GM21825 (cell line): Measurements from ENCODE around the gene NUDC.

ENCODE experiments used
- ATAC-seq: cut with Tn5 transposase; IDR thresholded peaks from one replicate; pipeline ENCODE4 v1.9.1; 2021; ENCODE audit warnings: mild to moderate bottlenecking, moderate library complexity; ENCODE audit not compliant: unreplicated experiment

Gene NUDC

GRCh38 chr1:26950602-26951001, 29.1 kb downstream of the NUDC start:
- ATAC-seq: no peak

- ATAC-seq: no peak
Measured at GRCh38 chr1:26951216-26951615, 29.7 kb downstream of the NUDC start.

- no peak for ATAC-seq
Measured at GRCh38 chr1:26951821-26952497, 30.4 kb downstream of the NUDC start.

- no peak for ATAC-seq
Measured at GRCh38 chr1:26953374-26953773, 31.8 kb downstream of the NUDC start.

DNA sequence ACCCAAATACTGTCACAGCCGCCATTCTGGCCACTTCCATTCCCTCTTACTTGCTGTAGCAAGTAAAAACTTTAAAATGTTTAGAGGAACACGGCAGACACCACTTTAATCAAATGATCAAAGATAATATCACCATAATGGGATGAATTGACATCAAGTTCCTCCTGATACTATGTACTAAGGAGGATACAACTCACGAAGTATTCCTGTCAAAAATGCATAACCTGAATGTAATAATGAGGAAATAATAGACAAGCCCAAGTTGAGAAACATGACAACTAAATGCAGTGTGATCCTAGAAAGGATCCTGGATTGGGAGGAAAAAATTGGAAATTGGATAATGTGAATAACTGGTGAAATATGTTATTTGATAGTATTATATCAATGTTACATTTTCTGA, 34.8 kb downstream of the NUDC start:
- ATAC-seq: no peak

- no peak for ATAC-seq
Measured at GRCh38 chr1:26957306-26957705, 35.8 kb downstream of the NUDC start.

GRCh38 chr1:26959270-26959669, 37.7 kb downstream of the NUDC start:
- ATAC-seq: no peak

GRCh38 chr1:26959722-26960624, 38.4 kb downstream of the NUDC start, which contains the start of gene KDF1:
TSS of gene KDF1 (minus strand) at chr1:26960468. CDS start at chr1:26952380, 8,088 bp downstream.
- no peak for ATAC-seq

DNA sequence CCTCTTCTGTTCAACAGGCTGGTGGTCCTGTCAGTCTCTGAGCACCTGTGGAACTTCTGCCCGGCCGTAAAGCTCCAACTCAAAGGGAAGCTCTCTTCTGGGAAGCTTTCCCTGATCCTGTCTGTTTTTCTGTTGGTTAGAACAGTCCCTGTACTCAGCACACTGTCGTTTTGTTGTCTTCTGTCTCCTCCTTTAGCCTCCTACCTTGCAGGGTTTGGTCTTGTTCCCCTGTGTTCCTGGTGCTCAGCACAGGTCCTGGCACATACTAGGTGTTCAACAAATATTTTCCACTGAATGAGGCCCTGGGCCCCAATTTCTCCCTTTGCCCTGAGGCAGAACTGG, 39.1 kb downstream of the NUDC start:
- no peak for ATAC-seq

DNA sequence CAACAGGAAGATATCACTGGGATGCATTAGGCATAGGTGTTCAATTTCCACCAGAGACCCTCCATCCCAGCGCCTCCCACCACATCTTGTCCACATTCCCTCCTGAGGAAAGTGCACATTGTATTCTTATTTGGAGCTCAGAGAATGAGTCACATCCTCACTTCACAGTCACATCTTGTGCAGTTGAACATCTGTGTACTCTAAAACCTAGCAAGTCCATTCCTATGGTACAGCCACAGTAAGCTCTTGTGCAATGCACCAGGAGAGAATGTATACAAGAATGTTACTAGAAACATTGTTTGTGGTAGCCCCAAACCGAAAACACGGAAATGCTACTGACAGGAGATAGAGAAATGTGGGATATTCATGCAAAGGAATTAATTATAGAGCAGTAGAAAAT, 40.3 kb downstream of the NUDC start:
- ATAC-seq: no peak

DNA sequence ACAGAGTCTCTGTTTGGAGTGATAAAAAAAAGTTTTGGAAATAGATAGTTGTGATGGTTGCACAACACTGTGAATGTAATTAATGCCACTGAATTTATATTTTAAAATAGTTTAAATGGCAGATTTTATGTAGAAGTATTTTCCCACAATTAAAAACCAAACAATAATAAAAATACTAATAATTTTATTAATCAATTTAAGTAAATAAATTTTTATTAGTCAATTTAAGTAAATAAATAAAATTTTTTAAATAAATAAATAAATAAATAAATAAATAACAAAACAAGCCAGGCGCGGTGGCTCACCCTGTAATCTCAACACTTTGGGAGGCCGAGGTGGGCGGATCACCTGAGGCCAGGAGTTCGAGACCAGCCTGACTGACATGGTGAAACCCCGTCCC, 43.7 kb downstream of the NUDC start:
- ATAC-seq: no peak

DNA sequence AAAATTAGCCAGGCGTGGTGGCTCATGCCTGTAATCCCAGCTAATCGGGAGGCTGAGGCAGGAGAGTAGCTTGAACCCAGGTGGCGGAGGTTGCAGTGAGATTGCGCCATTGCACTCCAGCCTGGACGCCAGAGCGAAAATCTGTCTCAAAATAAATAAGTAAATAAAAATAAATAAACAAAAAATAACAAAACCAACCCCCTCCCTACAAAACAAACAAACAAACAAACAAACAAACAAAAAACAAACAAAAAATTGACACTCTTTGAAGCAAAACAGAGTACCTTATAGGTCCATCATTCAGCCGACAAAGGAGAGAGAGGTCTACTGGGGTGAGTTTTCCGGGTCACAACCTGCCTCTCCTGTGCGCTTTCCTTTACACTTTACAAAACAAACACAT, 44.1 kb downstream of the NUDC start:
- ATAC-seq: no peak

GRCh38 chr1:26970810-26971209, 49.3 kb downstream of the NUDC start:
- no peak for ATAC-seq

DNA sequence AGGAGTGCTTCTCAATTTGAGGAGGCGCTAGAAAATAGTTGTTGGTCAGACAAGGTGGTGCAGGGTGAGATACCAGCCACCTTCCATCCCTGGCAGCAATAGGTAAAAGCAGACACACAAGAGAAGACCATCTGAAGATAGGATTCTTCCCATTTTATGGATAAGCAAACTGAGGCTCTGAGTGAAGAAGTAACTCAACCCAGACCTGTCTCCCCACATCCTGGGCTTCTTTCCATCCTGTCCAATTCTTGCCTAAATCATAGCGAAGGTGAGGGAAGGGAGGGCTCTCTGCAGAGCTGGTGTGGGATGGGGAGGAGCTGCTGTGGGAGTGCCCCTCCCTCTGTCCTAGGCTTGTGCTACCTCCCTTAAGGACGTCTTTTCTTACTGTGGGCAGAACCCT, 50.0 kb downstream of the NUDC start:
- no peak for ATAC-seq

DNA sequence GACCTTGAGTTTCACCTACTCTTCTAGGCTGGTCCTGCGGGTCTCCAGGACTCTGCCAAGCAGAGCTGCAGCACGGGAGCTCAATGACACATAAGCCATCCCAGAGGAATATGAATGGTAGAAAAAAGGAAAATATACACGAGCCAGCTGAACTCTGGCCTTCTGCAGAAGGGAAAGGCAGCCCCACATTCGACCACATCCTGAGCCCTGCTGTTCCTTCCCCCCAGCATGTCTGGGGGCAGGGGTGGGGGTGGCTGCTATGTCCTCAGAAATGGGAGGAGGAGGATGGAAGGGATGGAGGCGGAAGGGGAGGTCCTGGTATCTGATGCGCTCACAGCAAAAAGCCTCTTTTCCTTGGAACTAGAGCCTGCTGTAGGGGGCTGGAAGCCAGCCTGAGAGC, 50.8 kb downstream of the NUDC start:
- no peak for ATAC-seq

DNA sequence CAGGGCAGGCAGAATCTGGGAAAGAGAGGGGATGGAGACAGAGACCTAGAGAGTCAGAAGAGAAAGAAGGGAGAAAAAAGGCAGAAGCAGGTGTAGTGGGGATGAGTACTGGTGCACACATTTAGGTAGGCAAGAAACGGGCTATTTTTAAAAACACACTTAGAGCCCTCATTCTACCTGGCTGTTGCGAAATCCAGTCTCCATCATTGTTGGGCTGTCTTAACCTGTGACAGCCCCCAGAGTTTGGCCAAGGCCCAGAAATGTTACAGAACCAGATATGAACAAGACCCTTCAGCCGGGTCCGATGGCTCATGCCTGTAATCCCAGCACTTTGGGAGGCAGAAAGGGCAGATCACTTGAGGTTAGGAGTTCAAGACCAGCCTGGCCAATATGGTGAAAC, 51.3 kb downstream of the NUDC start:
- ATAC-seq: no peak

DNA sequence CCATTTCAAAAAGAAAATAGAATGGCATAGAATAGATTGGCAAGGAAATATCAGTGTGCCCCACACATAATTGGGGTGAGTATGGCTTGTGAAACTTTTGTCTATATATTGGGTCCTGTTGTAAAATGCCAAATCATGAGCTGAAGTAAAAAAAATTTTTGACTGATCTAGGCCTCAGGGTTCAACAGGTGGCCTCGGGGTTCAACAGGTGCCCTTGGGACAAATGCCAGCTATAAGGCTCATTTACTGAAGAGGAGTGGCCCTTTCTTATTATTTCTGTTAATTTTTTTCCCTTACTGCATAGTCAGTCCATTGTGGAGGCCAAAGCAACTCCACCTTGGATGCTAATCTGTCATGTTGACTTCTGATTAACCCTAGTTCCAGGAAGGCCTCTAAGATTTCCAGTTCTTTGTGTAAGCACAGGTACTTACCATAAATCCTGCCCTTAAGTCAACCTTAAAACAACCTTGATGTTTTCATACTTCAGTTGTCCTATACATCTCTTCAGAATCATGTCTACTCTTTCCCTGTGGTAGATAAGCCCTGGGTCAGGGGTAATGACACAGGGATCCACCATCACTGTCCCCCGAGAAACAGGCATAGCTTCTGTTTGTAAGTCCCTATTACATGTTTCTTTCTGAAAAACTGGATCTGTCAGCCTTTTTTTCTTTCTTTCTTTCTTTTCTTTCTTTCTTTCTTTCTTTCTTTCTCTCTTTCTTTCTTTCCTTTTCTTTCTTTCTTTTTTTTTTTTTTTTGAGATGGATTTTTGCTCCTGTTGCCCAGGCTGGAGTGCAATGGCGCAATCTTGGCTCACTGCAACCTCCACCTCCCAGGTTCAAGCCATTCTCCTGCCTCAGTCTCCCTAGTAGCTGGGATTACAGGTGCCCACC, 55.3 kb downstream of the NUDC start:
- no peak for ATAC-seq

DNA sequence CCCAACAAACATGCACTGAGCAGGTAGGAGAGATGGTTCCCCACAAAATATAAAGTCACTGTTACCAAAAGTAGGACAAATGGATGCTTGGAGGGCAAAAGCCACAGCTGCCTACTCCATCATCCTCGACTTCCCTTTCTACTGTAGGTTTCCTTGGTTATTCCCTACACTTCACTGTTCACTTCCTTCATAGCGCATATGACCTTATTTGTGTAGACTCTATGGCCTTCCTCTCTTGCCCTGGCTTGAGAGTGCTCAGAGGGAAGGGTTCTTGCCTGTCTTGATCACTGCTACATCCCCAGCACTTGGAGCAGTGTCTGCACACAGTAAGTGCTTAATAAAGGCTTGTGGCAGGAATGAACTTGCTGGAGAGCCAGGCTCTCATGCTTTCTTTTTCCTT, 57.4 kb downstream of the NUDC start:
- ATAC-seq: no peak

GRCh38 chr1:26981146-26981846, 59.8 kb downstream of the NUDC start:
- ATAC-seq: no peak

DNA sequence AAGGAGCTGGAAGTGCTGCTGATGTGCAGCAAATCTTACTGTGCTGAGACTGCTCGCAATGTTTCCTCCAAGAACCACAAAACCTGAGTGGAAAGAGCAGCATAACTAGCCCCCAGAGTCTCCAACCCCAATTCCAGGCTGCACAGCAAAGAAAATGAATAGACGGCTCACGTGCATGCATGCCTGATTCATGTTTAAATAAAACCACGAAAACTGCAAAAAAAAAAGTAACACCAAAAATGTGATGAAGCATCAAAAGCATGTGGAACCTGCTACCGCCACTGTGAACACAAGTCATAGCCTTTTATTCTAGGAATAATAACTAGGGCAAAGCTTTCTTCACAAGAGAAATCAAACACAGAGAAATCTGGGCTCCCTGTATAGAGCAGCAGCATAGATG, 62.3 kb downstream of the NUDC start:
- no peak for ATAC-seq

DNA sequence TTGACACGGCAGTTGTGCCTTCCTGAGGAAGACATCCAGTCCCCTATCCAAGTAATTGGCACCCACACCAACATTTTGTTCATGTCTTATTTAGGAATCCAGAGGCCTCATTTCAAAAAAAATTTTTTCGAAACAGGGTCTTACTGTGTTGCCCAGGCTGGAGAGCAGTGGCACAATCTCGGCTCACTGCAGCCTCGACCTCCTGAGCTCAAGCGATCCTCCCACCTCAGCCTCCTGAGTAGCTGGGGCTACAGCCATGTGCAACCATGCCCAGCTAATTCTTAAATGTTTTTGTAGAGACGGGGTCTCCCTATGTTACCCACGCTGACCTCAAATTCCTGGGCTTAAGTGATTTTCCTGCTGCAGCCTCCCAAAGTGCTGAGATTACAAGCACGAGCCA, 62.7 kb downstream of the NUDC start:
- ATAC-seq: no peak
